SK-N-SH treated with all-trans-retinoic acid at 6 μM for 48 hours (cell line): ENCODE results near the gene ADARB2.

ENCODE experiments used
- ATAC-seq: fragments of 200-7000 bp; cut with Tn5 transposase; 3 replicates; pipeline ENCODE4 v1.9.1; 2020; ENCODE audit warnings: mild to moderate bottlenecking, moderate library complexity
- BACH2 ChIP-seq: fragments of 250-450 bp; sonication (Bioruptor Pico); IDR thresholded peaks from 2 replicates; pipeline ENCODE4 v1.9.0; 2021; ENCODE audit warnings: mild to moderate bottlenecking, borderline replicate concordance
- CSDC2 ChIP-seq: fragments of 250-450 bp; sonication (Bioruptor Pico); IDR thresholded peaks from 2 replicates; pipeline ENCODE4 v1.5.0; 2020; ENCODE audit warnings: mild to moderate bottlenecking, moderate library complexity
- ESRRG ChIP-seq: fragments of 250-450 bp; sonication (Bioruptor Pico); IDR thresholded peaks from 2 replicates; pipeline ENCODE4 v1.6.1; 2021; ENCODE audit warnings: mild to moderate bottlenecking
- GLIS3 ChIP-seq: fragments of 250-450 bp; sonication (Bioruptor Pico); IDR thresholded peaks from 2 replicates; pipeline ENCODE4 v1.5.0; 2020; ENCODE audit warnings: mild to moderate bottlenecking, moderate library complexity
- ISL1 ChIP-seq: fragments of 250-450 bp; sonication (Bioruptor Pico); IDR thresholded peaks from 2 replicates; pipeline ENCODE4 v2.1.2; 2022; ENCODE audit warnings: mild to moderate bottlenecking, moderate library complexity
- OSR1 ChIP-seq: fragments of 250-450 bp; sonication (Bioruptor Pico); IDR thresholded peaks from 2 replicates; pipeline ENCODE4 v1.8.0; 2022; ENCODE audit warnings: moderate library complexity, mild to moderate bottlenecking, inconsistent platforms
- PPARA ChIP-seq: fragments of 250-450 bp; sonication (Bioruptor Pico); IDR thresholded peaks from 2 replicates; pipeline ENCODE4 v1.5.0; 2020; ENCODE audit warnings: mild to moderate bottlenecking, borderline replicate concordance
- RARB ChIP-seq: fragments of 250-450 bp; sonication (Bioruptor Pico); IDR thresholded peaks from 2 replicates; pipeline ENCODE4 v1.8.0; 2021; ENCODE audit warnings: mild to moderate bottlenecking, moderate library complexity
- SNAI2 ChIP-seq: fragments of 250-450 bp; sonication (Bioruptor Pico); IDR thresholded peaks from 2 replicates; pipeline ENCODE4 v1.5.0; 2020; ENCODE audit warnings: mild to moderate bottlenecking, moderate library complexity
- TCF4 ChIP-seq: fragments of 250-450 bp; sonication (Bioruptor Pico); IDR thresholded peaks from 2 replicates; pipeline ENCODE4 v1.8.0; 2021; ENCODE audit warnings: mild to moderate bottlenecking, moderate library complexity, borderline replicate concordance
- ZC3H10 ChIP-seq: fragments of 250-450 bp; sonication (Bioruptor Pico); IDR thresholded peaks from 2 replicates; pipeline ENCODE4 v1.5.1; 2021; ENCODE audit warnings: mild to moderate bottlenecking, moderate library complexity
- ZFP3 ChIP-seq: fragments of 250-450 bp; sonication (Bioruptor Pico); IDR thresholded peaks from 2 replicates; pipeline ENCODE4 v1.5.0; 2020; ENCODE audit warnings: mild to moderate bottlenecking, moderate library complexity
- ZFP30 ChIP-seq: fragments of 450-650 bp; formaldehyde crosslinking; IDR thresholded peaks from 2 replicates; pipeline ENCODE4 v1.5.0; 2022; ENCODE audit warnings: mild to moderate bottlenecking, moderate library complexity
- ZNF70 ChIP-seq: fragments of 450-650 bp; formaldehyde crosslinking; IDR thresholded peaks from 2 replicates; pipeline ENCODE4 v1.5.0; 2020; ENCODE audit warnings: mild to moderate bottlenecking, moderate library complexity
- ZNF8 ChIP-seq: fragments of 450-650 bp; formaldehyde crosslinking; IDR thresholded peaks from 2 replicates; pipeline ENCODE4 v1.5.0; 2020; ENCODE audit warnings: mild to moderate bottlenecking, moderate library complexity
- TF ChIP-seq, protein P1 (sequence below): fragments of 250-450 bp; sonication (Bioruptor Pico); IDR thresholded peaks from 2 replicates; pipeline ENCODE4 v1.8.0; 2020; ENCODE audit warnings: mild to moderate bottlenecking, moderate library complexity, borderline replicate concordance
- TF ChIP-seq, protein P2 (sequence below): fragments of 250-450 bp; sonication (Bioruptor Pico); IDR thresholded peaks from 2 replicates; pipeline ENCODE4 v1.8.0; 2021; ENCODE audit warnings: low read depth, mild to moderate bottlenecking, moderate library complexity, borderline replicate concordance
- TF ChIP-seq, protein P3 (sequence below): fragments of 250-450 bp; sonication (Bioruptor Pico); IDR thresholded peaks from 2 replicates; pipeline ENCODE4 v1.5.1; 2021; ENCODE audit warnings: mild to moderate bottlenecking, moderate library complexity
- TF ChIP-seq, protein P4 (sequence below): fragments of 250-450 bp; sonication (Bioruptor Pico); IDR thresholded peaks from 2 replicates; pipeline ENCODE4 v1.5.1; 2020; ENCODE audit warnings: low read depth, mild to moderate bottlenecking, moderate library complexity

The ADARB2 gene

DNA sequence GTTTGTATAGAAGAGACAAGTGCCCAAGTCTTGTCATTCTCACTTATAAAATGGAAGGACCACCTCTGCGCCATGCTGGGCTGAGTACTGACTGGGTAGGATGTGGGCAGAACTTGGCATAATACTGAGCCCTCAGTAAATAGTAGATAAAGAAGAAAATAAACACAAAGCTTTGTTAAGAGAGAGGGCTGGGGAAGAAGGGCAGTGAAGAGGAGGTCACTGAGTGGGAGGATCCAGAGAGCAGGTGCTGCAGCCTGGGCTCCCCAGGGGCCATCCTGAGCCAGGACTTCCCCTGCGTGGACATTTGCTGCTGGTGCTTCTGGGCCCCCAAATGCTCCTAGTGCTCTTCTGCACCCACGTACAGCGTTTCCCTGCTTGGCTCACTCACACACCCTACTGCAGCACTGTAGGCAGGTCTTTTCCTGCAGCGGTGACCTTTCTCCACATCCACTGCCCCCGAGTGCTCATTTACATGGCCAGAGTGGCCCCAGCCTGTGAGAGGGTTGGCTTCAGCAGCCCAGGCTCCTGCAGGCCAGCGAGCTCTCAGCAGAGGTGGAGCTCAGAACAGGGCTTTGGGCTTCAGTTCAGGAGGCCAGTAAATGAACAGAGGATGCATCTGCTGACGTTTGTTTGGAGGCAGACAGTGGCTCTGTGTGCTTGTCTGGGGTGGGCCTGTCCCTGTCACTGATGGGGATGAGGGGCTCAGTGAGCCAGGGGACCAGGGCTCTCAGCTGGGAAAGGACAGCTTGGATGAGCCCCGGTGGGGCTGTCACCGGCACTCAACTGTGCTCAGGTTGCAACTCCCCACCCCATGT lies 164.6 kb downstream of the ADARB2 start:
- ATAC-seq = no peak

DNA sequence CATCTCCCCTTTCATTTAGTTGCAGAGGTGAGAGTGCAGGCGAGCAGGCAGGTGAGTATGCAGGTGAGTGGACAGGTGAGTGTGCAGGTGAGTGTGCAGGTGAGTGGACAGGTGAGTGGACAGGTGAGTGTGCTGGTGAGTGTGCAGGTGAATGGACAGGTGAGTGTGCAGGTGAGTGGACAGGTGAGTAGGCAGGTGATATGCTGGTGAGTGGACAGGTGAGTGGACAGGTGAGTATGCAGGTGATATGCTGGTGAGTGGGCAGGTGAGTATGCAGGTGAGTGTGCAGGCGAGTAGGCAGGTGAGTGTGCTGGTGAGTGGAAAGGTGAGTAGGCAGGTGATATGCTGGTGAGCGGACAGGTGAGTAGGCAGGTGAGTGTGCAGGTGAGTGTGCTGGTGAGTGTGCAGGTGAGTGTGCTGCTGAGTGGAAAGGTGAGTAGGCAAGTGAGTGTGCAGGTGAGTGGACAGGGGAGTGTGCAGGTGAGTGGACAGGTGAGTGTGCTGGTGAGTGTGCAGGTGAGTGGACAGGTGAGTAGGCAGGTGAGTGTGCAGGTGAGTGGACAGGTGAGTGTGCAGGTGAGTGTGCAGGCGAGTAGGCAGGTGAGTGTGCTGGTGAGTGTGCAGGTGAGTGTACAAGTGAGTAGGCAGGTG lies 165.6 kb downstream of the ADARB2 start:
- ATAC-seq = no peak
- TF ChIP-seq ZFP30 (CRISPR knock-in tag) (no peak), GLIS3 (CRISPR knock-in tag) (no peak), ZFP3 (CRISPR knock-in tag) (no peak), ESRRG (CRISPR knock-in tag) (no peak), ISL1 (CRISPR knock-in tag) (no peak), OSR1 (CRISPR knock-in tag) (no peak), ZNF70 (no peak), BACH2 (CRISPR knock-in tag) (no peak), SNAI2 (CRISPR knock-in tag) (no peak), PPARA (no peak), RARB (CRISPR knock-in tag) (no peak), ZNF8 (CRISPR knock-in tag) (no peak)
- TF ChIP-seq, protein P1, sequence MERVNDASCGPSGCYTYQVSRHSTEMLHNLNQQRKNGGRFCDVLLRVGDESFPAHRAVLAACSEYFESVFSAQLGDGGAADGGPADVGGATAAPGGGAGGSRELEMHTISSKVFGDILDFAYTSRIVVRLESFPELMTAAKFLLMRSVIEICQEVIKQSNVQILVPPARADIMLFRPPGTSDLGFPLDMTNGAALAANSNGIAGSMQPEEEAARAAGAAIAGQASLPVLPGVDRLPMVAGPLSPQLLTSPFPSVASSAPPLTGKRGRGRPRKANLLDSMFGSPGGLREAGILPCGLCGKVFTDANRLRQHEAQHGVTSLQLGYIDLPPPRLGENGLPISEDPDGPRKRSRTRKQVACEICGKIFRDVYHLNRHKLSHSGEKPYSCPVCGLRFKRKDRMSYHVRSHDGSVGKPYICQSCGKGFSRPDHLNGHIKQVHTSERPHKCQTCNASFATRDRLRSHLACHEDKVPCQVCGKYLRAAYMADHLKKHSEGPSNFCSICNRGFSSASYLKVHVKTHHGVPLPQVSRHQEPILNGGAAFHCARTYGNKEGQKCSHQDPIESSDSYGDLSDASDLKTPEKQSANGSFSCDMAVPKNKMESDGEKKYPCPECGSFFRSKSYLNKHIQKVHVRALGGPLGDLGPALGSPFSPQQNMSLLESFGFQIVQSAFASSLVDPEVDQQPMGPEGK (CRISPR knock-in tag) = no peak
- TF ChIP-seq, protein P2, sequence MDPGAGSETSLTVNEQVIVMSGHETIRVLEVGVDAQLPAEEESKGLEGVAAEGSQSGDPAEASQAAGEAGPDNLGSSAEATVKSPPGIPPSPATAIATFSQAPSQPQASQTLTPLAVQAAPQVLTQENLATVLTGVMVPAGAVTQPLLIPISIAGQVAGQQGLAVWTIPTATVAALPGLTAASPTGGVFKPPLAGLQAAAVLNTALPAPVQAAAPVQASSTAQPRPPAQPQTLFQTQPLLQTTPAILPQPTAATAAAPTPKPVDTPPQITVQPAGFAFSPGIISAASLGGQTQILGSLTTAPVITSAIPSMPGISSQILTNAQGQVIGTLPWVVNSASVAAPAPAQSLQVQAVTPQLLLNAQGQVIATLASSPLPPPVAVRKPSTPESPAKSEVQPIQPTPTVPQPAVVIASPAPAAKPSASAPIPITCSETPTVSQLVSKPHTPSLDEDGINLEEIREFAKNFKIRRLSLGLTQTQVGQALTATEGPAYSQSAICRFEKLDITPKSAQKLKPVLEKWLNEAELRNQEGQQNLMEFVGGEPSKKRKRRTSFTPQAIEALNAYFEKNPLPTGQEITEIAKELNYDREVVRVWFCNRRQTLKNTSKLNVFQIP (CRISPR knock-in tag) = no peak
- TF ChIP-seq, protein P3, sequence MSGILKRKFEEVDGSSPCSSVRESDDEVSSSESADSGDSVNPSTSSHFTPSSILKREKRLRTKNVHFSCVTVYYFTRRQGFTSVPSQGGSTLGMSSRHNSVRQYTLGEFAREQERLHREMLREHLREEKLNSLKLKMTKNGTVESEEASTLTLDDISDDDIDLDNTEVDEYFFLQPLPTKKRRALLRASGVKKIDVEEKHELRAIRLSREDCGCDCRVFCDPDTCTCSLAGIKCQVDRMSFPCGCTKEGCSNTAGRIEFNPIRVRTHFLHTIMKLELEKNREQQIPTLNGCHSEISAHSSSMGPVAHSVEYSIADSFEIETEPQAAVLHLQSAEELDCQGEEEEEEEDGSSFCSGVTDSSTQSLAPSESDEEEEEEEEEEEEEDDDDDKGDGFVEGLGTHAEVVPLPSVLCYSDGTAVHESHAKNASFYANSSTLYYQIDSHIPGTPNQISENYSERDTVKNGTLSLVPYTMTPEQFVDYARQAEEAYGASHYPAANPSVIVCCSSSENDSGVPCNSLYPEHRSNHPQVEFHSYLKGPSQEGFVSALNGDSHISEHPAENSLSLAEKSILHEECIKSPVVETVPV = no peak
- TF ChIP-seq, protein P4, sequence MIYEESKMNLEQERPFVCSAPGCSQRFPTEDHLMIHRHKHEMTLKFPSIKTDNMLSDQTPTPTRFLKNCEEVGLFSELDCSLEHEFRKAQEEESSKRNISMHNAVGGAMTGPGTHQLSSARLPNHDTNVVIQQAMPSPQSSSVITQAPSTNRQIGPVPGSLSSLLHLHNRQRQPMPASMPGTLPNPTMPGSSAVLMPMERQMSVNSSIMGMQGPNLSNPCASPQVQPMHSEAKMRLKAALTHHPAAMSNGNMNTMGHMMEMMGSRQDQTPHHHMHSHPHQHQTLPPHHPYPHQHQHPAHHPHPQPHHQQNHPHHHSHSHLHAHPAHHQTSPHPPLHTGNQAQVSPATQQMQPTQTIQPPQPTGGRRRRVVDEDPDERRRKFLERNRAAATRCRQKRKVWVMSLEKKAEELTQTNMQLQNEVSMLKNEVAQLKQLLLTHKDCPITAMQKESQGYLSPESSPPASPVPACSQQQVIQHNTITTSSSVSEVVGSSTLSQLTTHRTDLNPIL (CRISPR knock-in tag) = no peak

More for the DNA sequence above, 164.6 kb downstream of the ADARB2 start:
- no peak for TF ChIP-seq BACH2 (CRISPR knock-in tag)
- TF ChIP-seq GLIS3 (CRISPR knock-in tag) = no peak
- TF ChIP-seq ESRRG (CRISPR knock-in tag) = no peak
- TF ChIP-seq ZNF70 = no peak
- no peak for TF ChIP-seq ZC3H10 (CRISPR knock-in tag)
- TF ChIP-seq, protein P4 (CRISPR knock-in tag) = no peak
- no peak for TF ChIP-seq CSDC2
- TF ChIP-seq TCF4 (CRISPR knock-in tag) = no peak
- TF ChIP-seq, protein P2 (CRISPR knock-in tag) = no peak
- TF ChIP-seq RARB (CRISPR knock-in tag) = no peak
- no peak for TF ChIP-seq ZNF8 (CRISPR knock-in tag)
